Measurements from ENCODE around the gene GMPPA.

Gene GMPPA

GRCh38 chr2:219486380-219486959 lies 12.2 kb upstream of the GMPPA start:
- DNase-seq: peak; percentile 23

GRCh38 chr2:219488149-219488843 lies 10.4 kb upstream of the GMPPA start:
- DNase-seq: no peak

- DNase-seq: no peak
Measured at GRCh38 chr2:219488844-219489194, 9.9 kb upstream of the GMPPA start.

- no peak for DNase-seq
Measured at GRCh38 chr2:219489315-219489714, 9.4 kb upstream of the GMPPA start.

GRCh38 chr2:219490186-219490585 lies 8.5 kb upstream of the GMPPA start:
- no peak for DNase-seq

- DNase-seq: no peak
Measured at GRCh38 chr2:219490600-219491130, 8.0 kb upstream of the GMPPA start.

- no peak for DNase-seq
Measured at GRCh38 chr2:219491278-219491963, 7.3 kb upstream of the GMPPA start.

GRCh38 chr2:219492575-219492974 lies 6.1 kb upstream of the GMPPA start:
- DNase-seq: no peak

GRCh38 chr2:219493086-219493485 lies 5.6 kb upstream of the GMPPA start:
- no peak for DNase-seq

GRCh38 chr2:219494952-219495530 lies 3.6 kb upstream of the GMPPA start:
- no peak for DNase-seq

- peak; percentile 76 for DNase-seq
Measured at GRCh38 chr2:219495531-219496122, 3.1 kb upstream of the GMPPA start.

- DNase-seq: peak; percentile 41
Measured at GRCh38 chr2:219496247-219496824, 2.4 kb upstream of the GMPPA start.

GRCh38 chr2:219496825-219497494 lies 1.7 kb upstream of the GMPPA start:
- peak; percentile 41 for DNase-seq

- DNase-seq: peak; percentile 40
Measured at GRCh38 chr2:219497495-219498279, 1.0 kb upstream of the GMPPA start.

- no peak for DNase-seq
Measured at GRCh38 chr2:219499058-219499307, 292 bp downstream of the GMPPA start.

- no peak for DNase-seq
Measured at GRCh38 chr2:219499555-219499954, 864 bp downstream of the GMPPA start.

GRCh38 chr2:219500135-219500534 lies 1.4 kb downstream of the GMPPA start:
- DNase-seq: no peak

- no peak for DNase-seq
Measured at GRCh38 chr2:219501849-219502248, 3.2 kb downstream of the GMPPA start.

GRCh38 chr2:219502618-219503017 lies 3.9 kb downstream of the GMPPA start:
- peak; percentile 7 for DNase-seq

- DNase-seq: no peak
Measured at GRCh38 chr2:219505585-219505984, 6.9 kb downstream of the GMPPA start.

- DNase-seq: no peak
Measured at GRCh38 chr2:219506153-219506801, 7.6 kb downstream of the GMPPA start.

Measured in NCI-H69 (cell line).